HK-2 (cell line): ENCODE measurements around the gene KPNB1.

Source experiments
- DNase-seq: peaks from one replicate; pipeline ENCODE4 v3.0.0-alpha.2; 2018; ENCODE audit not compliant: unreplicated experiment

KPNB1 gene

GRCh38 chr17:47728214-47728877, 78.6 kb downstream of the KPNB1 start:
- no peak for DNase-seq

- no peak for DNase-seq
These were observed 79.8 kb downstream of the KPNB1 start for GRCh38 chr17:47729476-47729875.

- no peak for DNase-seq
These were observed 81.0 kb downstream of the KPNB1 start for GRCh38 chr17:47730681-47731080.

- no peak for DNase-seq
These were observed 81.7 kb downstream of the KPNB1 start for GRCh38 chr17:47731396-47731795.

GRCh38 chr17:47732399-47733046, 82.8 kb downstream of the KPNB1 start:
- no peak for DNase-seq

- no peak for DNase-seq
These were observed 83.4 kb downstream of the KPNB1 start, which contains the start of gene TBX21 for GRCh38 chr17:47733047-47733673. TBX21 (plus strand) TSS chr17:47733236; CDS start chr17:47733455, 219 bp downstream.

GRCh38 chr17:47733674-47734410, 84.1 kb downstream of the KPNB1 start:
- no peak for DNase-seq

GRCh38 chr17:47735139-47735464, 85.4 kb downstream of the KPNB1 start:
- no peak for DNase-seq
